ENCODE data around the gene GPR65. TPM values are rescaled to one million over a fixed set of nuclear protein-coding genes. Genes with fewer than 3 reads are reported as not detected.

Gene GPR65
- total and polyA plus RNA-seq, 4 donors = 2.1 to 8.1 (median 4.0) TPM

DNA sequence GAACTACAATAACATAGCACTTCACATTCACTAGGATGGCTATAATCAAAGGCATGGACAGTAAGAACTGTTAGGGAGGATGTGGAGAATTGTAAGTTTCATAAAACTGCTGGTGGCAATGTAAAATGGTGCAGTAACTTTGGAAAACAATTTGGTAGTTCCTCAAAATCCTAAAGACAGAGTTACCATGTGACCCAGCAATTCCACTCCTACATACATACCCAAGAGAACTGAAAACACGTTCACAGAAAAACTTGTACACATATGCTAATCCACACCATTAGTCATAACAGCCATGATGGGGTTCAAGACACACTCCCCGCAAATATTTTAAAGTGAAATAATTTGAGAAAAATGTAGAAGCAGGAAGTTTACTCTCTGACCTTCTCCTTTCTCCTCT lies 43.7 kb upstream of the GPR65 start:
- no peak for DNase-seq
- TF ChIP-seq, protein P1, sequence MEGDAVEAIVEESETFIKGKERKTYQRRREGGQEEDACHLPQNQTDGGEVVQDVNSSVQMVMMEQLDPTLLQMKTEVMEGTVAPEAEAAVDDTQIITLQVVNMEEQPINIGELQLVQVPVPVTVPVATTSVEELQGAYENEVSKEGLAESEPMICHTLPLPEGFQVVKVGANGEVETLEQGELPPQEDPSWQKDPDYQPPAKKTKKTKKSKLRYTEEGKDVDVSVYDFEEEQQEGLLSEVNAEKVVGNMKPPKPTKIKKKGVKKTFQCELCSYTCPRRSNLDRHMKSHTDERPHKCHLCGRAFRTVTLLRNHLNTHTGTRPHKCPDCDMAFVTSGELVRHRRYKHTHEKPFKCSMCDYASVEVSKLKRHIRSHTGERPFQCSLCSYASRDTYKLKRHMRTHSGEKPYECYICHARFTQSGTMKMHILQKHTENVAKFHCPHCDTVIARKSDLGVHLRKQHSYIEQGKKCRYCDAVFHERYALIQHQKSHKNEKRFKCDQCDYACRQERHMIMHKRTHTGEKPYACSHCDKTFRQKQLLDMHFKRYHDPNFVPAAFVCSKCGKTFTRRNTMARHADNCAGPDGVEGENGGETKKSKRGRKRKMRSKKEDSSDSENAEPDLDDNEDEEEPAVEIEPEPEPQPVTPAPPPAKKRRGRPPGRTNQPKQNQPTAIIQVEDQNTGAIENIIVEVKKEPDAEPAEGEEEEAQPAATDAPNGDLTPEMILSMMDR (IDR thresholded peaks at IDR 0.05; ENCODE audit: control extremely low read depth, extremely low read depth) = no peak
- H3K9me3 ChIP-seq (ENCODE audit: control insufficient read depth in 4 of 4, insufficient read depth in 3 of 4, low read length in 3 of 4) = no peaks in the 10 kb centered on the region
- H3K4me1 ChIP-seq (ENCODE audit: control insufficient read depth in 5 of 5, insufficient read depth in 5 of 5, low read length in 5 of 5) = no peaks in the 10 kb centered on the region
- WGBS, 2 donors = 90% methylated on average over 2 of the region's 2 CpGs
- H3K27ac ChIP-seq (ENCODE audit: low read depth in 1 of 2, low read length in 1 of 2) = no peak overlapping the region
- H3K27me3 ChIP-seq (ENCODE audit: control insufficient read depth in 3 of 3, insufficient read depth in 3 of 3, low read length in 2 of 3) = no peaks in the 10 kb centered on the region
- H3K9ac ChIP-seq (ENCODE audit: insufficient read depth in 1 of 2, low read length in 2 of 2) = no peak overlapping the region
- peaks cover 11 to 25% (median 15%) of the 10 kb centered on the region in 4 donors for H3K36me3 ChIP-seq (ENCODE audit: control insufficient read depth in 4 of 4, insufficient read depth in 4 of 4, low read length in 4 of 4)
- ATAC-seq (ENCODE audit: insufficient read depth, low FRiP score) = no peak
- H3K4me3 ChIP-seq = no peak overlapping the region

DNA sequence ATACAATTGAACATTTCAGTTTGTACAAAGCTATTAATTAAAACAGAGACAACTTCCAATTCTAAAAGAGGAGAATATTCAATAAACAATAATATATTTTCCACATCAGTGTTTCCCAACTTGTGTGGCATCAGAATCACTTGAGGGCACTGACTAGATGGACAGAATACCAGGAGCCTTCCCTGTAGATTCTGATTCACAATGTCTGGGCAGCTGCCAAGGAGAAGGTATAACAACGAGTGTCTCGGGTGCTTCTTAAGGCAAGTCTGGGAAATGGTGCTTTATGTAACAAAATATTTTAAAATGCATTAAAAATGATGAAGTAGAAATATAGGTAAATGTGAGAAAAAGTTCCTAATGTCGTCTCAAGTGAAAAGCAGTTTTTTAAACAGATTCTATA lies 38.1 kb upstream of the GPR65 start:
- no peaks in the 10 kb centered on the region for H3K27me3 ChIP-seq (ENCODE audit: control insufficient read depth in 3 of 3, insufficient read depth in 3 of 3, low read length in 2 of 3)
- TF ChIP-seq, protein P1 (IDR thresholded peaks at IDR 0.05; ENCODE audit: control extremely low read depth, extremely low read depth) = no peak
- H3K9ac ChIP-seq (ENCODE audit: insufficient read depth in 1 of 2, low read length in 2 of 2) = no peak overlapping the region
- ATAC-seq (ENCODE audit: insufficient read depth, low FRiP score) = no peak
- H3K27ac ChIP-seq (ENCODE audit: low read depth in 1 of 2, low read length in 1 of 2) = no peak overlapping the region
- H3K9me3 ChIP-seq (ENCODE audit: control insufficient read depth in 4 of 4, insufficient read depth in 3 of 4, low read length in 3 of 4) = no peaks in the 10 kb centered on the region
- WGBS, 2 donors = 87 to 89% methylated on average over 3 of the region's 3 CpGs
- H3K4me3 ChIP-seq = no peak overlapping the region
- DNase-seq = no peak
- peaks cover 0 to 18% (median 12%) of the 10 kb centered on the region in 4 donors for H3K36me3 ChIP-seq (ENCODE audit: control insufficient read depth in 4 of 4, insufficient read depth in 4 of 4, low read length in 4 of 4)
- H3K4me1 ChIP-seq (ENCODE audit: control insufficient read depth in 5 of 5, insufficient read depth in 5 of 5, low read length in 5 of 5) = no peaks in the 10 kb centered on the region

DNA sequence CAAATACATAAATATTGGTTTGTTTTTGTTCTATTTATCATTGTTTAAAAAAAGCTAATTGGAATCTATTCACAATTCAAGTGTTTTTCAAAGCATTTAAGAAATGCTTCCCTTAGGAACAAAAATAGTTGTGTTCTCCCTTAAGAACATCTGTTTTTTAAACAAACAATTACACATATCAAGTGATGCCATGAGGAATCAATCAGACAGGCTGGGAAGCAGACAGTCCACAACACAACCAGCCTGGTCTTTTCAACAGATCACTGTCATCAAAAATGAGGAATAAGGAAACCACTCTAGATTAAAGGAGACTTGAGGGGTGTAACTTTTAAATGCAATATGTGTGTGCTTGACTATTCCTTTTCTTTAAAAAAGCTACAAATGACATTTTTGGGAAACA lies 37.4 kb upstream of the GPR65 start:
- peaks cover 0 to 13% (median 7%) of the 10 kb centered on the region in 4 donors for H3K36me3 ChIP-seq (ENCODE audit: control insufficient read depth in 4 of 4, insufficient read depth in 4 of 4, low read length in 4 of 4)
- peak in 2 of 3 donors; percentile 14 to 29 for DNase-seq
- H3K4me3 ChIP-seq = no peak overlapping the region
- TF ChIP-seq, protein P1 (IDR thresholded peaks at IDR 0.05; ENCODE audit: control extremely low read depth, extremely low read depth) = no peak
- H3K27me3 ChIP-seq (ENCODE audit: control insufficient read depth in 3 of 3, insufficient read depth in 3 of 3, low read length in 2 of 3) = no peaks in the 10 kb centered on the region
- ATAC-seq (ENCODE audit: insufficient read depth, low FRiP score) = no peak
- H3K9ac ChIP-seq (ENCODE audit: insufficient read depth in 1 of 2, low read length in 2 of 2) = no peak overlapping the region
- no peaks in the 10 kb centered on the region for H3K4me1 ChIP-seq (ENCODE audit: control insufficient read depth in 5 of 5, insufficient read depth in 5 of 5, low read length in 5 of 5)
- H3K9me3 ChIP-seq (ENCODE audit: control insufficient read depth in 4 of 4, insufficient read depth in 3 of 4, low read length in 3 of 4) = no peaks in the 10 kb centered on the region
- H3K27ac ChIP-seq (ENCODE audit: low read depth in 1 of 2, low read length in 1 of 2) = no peak overlapping the region

DNA sequence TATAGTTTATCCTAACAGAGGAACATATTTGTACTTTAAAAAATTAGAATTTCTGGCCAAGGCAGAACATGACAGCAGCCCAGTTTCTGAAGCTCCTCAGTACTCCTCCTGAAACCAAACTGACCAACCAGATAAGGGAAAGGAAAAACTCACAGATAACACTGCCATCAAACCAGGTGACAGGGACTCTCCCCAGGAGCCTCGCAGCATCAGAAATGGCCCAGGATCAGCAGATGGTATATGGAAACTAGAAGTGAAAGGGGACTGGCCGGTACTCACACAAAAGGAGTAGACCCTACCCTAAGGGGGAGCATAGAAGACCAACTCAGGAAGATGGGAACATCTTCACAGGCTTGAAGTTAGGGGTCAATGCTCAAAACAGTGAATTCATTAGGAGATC lies 33.9 kb upstream of the GPR65 start:
- Histone ChIP-seq H3K9ac (ENCODE audit: insufficient read depth in 1 of 2, low read length in 2 of 2) (no peak overlapping the region), H3K4me1 (ENCODE audit: control insufficient read depth in 5 of 5, insufficient read depth in 5 of 5, low read length in 5 of 5) (no peaks in the 10 kb centered on the region), H3K27me3 (ENCODE audit: control insufficient read depth in 3 of 3, insufficient read depth in 3 of 3, low read length in 2 of 3) (no peaks in the 10 kb centered on the region), H3K9me3 (ENCODE audit: control insufficient read depth in 4 of 4, insufficient read depth in 3 of 4, low read length in 3 of 4) (no peaks in the 10 kb centered on the region), H3K4me3 (no peak overlapping the region), H3K36me3 (ENCODE audit: control insufficient read depth in 4 of 4, insufficient read depth in 4 of 4, low read length in 4 of 4) (peaks cover 1 to 15% (median 9%) of the 10 kb centered on the region in 4 donors), H3K27ac (ENCODE audit: low read depth in 1 of 2, low read length in 1 of 2) (no peak overlapping the region)
- ATAC-seq (ENCODE audit: insufficient read depth, low FRiP score) (no peak), DNase-seq (no peak)
- TF ChIP-seq, protein P1 (IDR thresholded peaks at IDR 0.05; ENCODE audit: control extremely low read depth, extremely low read depth) = no peak
- WGBS, 2 donors = 91 to 95% methylated on average over 2 of the region's 2 CpGs

All from lung (tissue), 12 donors.